MM.1S (cell line): ENCODE measurements around the gene NELL2.
"Not testable (repeated sequence)": the region's sequence is repeated elsewhere in the genome, so short reads cannot be mapped to it uniquely, and the experiment has no call there.

Experiments used
- DNase-seq: peaks from one replicate; pipeline ENCODE4 v3.0.0-alpha.2; 2015
- H2AFZ ChIP-seq: fragments of 300-600 bp; sonication (generic); 2 replicates; pipeline ENCODE4 v1.6.0; 2016; ENCODE audit warnings: antibody characterized with exemption, low read length
- H3F3A ChIP-seq: fragments of 300-600 bp; sonication (generic); 2 replicates; pipeline ENCODE4 v1.6.1; 2016; ENCODE audit warnings: mild to moderate bottlenecking, antibody characterized with exemption, low read length, moderate library complexity, mixed read lengths; ENCODE audit not compliant: insufficient read depth
- H3K27ac ChIP-seq: fragments of 300-600 bp; sonication (generic); 2 replicates; pipeline ENCODE4 v1.5.1; 2016; ENCODE audit warnings: mild to moderate bottlenecking, low read length
- H3K27me3 ChIP-seq: fragments of 300-600 bp; sonication (generic); replicated peaks from 2 replicates; pipeline ENCODE4 v1.6.0; 2016; ENCODE audit warnings: low read length; ENCODE audit not compliant: insufficient read depth
- H3K36me3 ChIP-seq: fragments of 300-600 bp; sonication (generic); replicated peaks from 2 replicates; pipeline ENCODE4 v1.6.1; 2016; ENCODE audit warnings: mild to moderate bottlenecking, low read length, mixed read lengths; ENCODE audit not compliant: insufficient read depth
- H3K4me1 ChIP-seq: fragments of 300-600 bp; sonication (generic); 2 replicates; pipeline ENCODE4 v1.6.1; 2016; ENCODE audit warnings: low read length, mixed read lengths
- H3K4me2 ChIP-seq: fragments of 300-600 bp; sonication (generic); 2 replicates; pipeline ENCODE4 v1.6.0; 2016; ENCODE audit warnings: low read depth, low read length
- H3K4me3 ChIP-seq: fragments of 300-600 bp; sonication (generic); 2 replicates; pipeline ENCODE4 v1.5.1; 2016; ENCODE audit warnings: low read length, mixed read lengths
- H3K79me2 ChIP-seq: fragments of 300-600 bp; sonication (generic); 2 replicates; pipeline ENCODE4 v1.6.1; 2016; ENCODE audit warnings: mixed run types, low read length, mixed read lengths
- H3K9ac ChIP-seq: fragments of 300-600 bp; sonication (generic); 2 replicates; pipeline ENCODE4 v1.6.1; 2016; ENCODE audit warnings: low read length, mixed read lengths
- H3K9me2 ChIP-seq: fragments of 300-600 bp; sonication (generic); replicated peaks from 2 replicates; pipeline ENCODE4 v1.6.1; 2016; ENCODE audit warnings: mild to moderate bottlenecking, low read length, mixed read lengths; ENCODE audit not compliant: insufficient read depth
- H3K9me3 ChIP-seq: fragments of 300-600 bp; sonication (generic); replicated peaks from 2 replicates; pipeline ENCODE4 v1.6.1; 2016; ENCODE audit warnings: mild to moderate bottlenecking, low read length, mixed read lengths; ENCODE audit not compliant: insufficient read depth
- H4K20me1 ChIP-seq: fragments of 300-600 bp; sonication (generic); 2 replicates; pipeline ENCODE4 v1.6.1; 2016; ENCODE audit warnings: mild to moderate bottlenecking, low read length, moderate library complexity, mixed read lengths; ENCODE audit not compliant: insufficient read depth
- EZH2 ChIP-seq: fragments of 300-600 bp; sonication (generic); optimal IDR thresholded peaks from 2 replicates; pipeline ENCODE3; 2017; ENCODE audit warnings: low read depth, mild to moderate bottlenecking, antibody characterized with exemption, low read length, mixed read lengths
- EZH2phosphoT487 ChIP-seq: fragments of 300-600 bp; sonication (generic); IDR thresholded peaks from 2 replicates; pipeline ENCODE4 v1.6.1; 2018; ENCODE audit warnings: antibody characterized with exemption, low read length
- TF ChIP-seq, protein P1 (sequence below): fragments of 300-600 bp; sonication (generic); IDR thresholded peaks from 2 replicates; pipeline ENCODE4 v1.5.1; 2016; ENCODE audit warnings: antibody characterized with exemption, low read length, mixed read lengths

NELL2 gene

DNA sequence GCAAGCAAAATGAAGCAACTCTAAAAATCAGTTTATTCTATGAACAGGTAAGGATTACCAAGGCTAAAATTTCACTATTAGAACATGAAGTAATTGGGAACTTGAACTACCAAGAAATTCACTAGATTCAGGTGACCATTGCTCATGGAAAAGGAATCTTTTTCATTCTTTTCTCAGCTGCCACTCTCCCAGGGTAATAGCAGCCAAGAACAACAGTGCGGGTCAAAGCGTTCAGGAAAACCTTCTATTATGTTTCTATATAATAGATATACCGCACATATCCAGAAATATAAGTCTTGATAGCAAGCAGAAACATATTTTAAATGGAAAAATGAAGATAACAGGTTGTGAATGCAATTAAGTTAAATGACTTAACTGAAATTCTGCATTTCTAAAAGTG lies 125.6 kb downstream of the NELL2 start:
- Histone ChIP-seq H3K79me2 (no peaks in the 10 kb centered on the region), H3K27ac (no peak overlapping the region), H2AFZ (no peak overlapping the region), H3K4me1 (no peaks in the 10 kb centered on the region), H3F3A (no peaks in the 10 kb centered on the region), H3K4me3 (no peak overlapping the region), H4K20me1 (no peaks in the 10 kb centered on the region), H3K9ac (no peak overlapping the region), H3K4me2 (no peak overlapping the region), H3K27me3 (no peaks in the 10 kb centered on the region), H3K9me2 (no peaks in the 10 kb centered on the region), H3K36me3 (no peaks in the 10 kb centered on the region), H3K9me3 (no peaks in the 10 kb centered on the region)
- TF ChIP-seq, protein P1, sequence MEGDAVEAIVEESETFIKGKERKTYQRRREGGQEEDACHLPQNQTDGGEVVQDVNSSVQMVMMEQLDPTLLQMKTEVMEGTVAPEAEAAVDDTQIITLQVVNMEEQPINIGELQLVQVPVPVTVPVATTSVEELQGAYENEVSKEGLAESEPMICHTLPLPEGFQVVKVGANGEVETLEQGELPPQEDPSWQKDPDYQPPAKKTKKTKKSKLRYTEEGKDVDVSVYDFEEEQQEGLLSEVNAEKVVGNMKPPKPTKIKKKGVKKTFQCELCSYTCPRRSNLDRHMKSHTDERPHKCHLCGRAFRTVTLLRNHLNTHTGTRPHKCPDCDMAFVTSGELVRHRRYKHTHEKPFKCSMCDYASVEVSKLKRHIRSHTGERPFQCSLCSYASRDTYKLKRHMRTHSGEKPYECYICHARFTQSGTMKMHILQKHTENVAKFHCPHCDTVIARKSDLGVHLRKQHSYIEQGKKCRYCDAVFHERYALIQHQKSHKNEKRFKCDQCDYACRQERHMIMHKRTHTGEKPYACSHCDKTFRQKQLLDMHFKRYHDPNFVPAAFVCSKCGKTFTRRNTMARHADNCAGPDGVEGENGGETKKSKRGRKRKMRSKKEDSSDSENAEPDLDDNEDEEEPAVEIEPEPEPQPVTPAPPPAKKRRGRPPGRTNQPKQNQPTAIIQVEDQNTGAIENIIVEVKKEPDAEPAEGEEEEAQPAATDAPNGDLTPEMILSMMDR: no peak
- TF ChIP-seq EZH2: no peak
- DNase-seq: no peak

DNA sequence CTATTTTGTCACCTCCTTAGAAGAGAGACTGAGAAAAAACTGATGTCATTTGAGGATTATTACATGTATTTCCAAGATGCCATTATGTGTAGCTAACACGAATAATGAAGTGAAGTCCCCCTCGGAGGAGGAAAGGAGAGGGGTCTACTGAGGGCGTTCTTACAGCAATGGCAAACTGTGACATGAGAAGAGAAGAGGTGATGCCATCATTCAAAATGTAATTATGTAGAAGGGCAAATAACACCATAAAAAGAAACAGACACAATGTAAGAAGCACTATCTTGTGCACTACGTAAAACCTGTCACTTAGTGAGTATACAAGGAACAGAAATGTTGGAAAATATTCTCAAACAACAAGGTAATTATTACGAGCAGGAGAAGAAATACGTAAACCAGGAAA lies 126.5 kb downstream of the NELL2 start:
- H3K4me3 ChIP-seq: no peak overlapping the region
- no peak overlapping the region for H3K9ac ChIP-seq
- H3K27me3 ChIP-seq: no peaks in the 10 kb centered on the region
- no peaks in the 10 kb centered on the region for H3K9me3 ChIP-seq
- H3K9me2 ChIP-seq: no peaks in the 10 kb centered on the region
- H3K36me3 ChIP-seq: no peaks in the 10 kb centered on the region
- no peak for TF ChIP-seq EZH2
- no peak for TF ChIP-seq EZH2phosphoT487
- TF ChIP-seq, protein P1: no peak
- no peak overlapping the region for H2AFZ ChIP-seq
- H3K4me2 ChIP-seq: no peak overlapping the region
- H3K27ac ChIP-seq: no peak overlapping the region
- no peak for DNase-seq
- H3K4me1 ChIP-seq: no peaks in the 10 kb centered on the region
- H3K79me2 ChIP-seq: no peaks in the 10 kb centered on the region
- no peaks in the 10 kb centered on the region for H3F3A ChIP-seq
- no peaks in the 10 kb centered on the region for H4K20me1 ChIP-seq

DNA sequence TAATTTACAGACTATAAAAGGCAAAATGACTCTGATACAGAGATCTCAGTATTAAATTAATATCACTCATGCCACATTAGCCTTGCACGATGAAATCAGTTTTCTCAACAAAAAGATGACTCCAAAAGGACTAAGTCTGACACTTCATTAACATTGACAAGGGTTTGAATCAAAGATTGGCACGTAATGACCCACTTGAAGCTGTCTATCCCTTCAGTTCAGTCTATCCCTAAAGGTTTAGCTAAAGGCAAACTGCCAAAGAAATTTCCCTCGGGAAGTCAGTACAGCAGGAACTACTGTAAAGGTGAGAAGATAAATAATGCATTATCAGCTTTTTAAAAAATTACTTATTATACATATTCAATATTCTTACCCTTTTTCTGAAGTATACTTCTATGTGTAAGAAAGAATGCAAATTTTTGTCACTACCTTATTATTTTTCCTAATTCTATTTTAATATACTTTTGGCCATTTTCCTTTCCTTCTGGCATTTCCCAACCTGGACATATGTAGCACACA lies 127.1 kb downstream of the NELL2 start:
- Histone ChIP-seq H3K79me2 (no peaks in the 10 kb centered on the region), H3K4me1 (no peaks in the 10 kb centered on the region), H3K27me3 (no peaks in the 10 kb centered on the region), H2AFZ (no peak overlapping the region), H3K9ac (no peak overlapping the region), H3F3A (no peaks in the 10 kb centered on the region), H3K4me2 (no peak overlapping the region), H3K9me3 (no peaks in the 10 kb centered on the region), H3K9me2 (no peaks in the 10 kb centered on the region), H3K27ac (no peak overlapping the region), H3K4me3 (no peak overlapping the region), H4K20me1 (no peaks in the 10 kb centered on the region), H3K36me3 (no peaks in the 10 kb centered on the region)
- DNase-seq: no peak
- TF ChIP-seq, protein P1: no peak
- TF ChIP-seq EZH2 (no peak), EZH2phosphoT487 (no peak)

DNA sequence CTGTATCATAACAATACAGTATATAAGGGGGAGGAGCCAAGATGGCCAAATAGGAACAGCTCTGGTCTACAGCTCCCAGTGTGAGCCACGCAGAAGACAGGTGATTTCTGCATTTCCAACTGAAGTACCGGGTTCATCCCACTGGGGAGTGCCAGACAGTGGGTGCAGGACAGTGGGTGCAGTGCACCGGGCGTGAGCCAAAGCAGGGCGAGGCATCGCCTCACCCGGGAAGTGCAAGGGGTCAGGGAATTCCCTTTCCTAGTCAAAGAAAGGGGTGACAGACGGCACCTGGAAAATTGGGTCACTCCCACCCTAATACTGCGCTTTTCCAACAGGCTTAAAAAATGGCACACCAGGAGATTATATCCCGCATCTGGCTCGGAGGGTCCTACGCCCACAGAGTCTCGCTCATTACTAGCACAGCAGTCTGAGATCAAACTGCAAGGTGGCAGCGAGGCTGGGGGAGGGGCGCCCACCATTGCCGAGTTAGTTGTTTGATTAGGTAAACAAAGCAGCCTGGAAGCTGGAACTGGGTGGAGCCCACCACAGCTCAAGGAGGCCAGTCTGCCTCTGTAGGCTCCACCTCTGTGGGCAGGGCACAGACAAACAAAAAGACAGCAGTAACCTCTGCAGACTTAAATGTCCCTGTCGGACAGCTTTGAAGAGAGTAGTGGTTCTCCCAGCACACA lies 134.7 kb downstream of the NELL2 start:
- not testable (repeated sequence) for DNase-seq, H3K79me2 ChIP-seq, H3K36me3 ChIP-seq, H3K9me3 ChIP-seq, H3K4me3 ChIP-seq, H3K4me2 ChIP-seq, H3F3A ChIP-seq, H3K27ac ChIP-seq, H2AFZ ChIP-seq, H3K4me1 ChIP-seq, H3K9me2 ChIP-seq, H3K27me3 ChIP-seq, H4K20me1 ChIP-seq, H3K9ac ChIP-seq
